ENCODE data around the gene LTO1. TPM values are rescaled to one million over a fixed set of nuclear protein-coding genes. Genes with fewer than 3 reads are reported as not detected.
"Not testable (repeated sequence)": the region's sequence is repeated elsewhere in the genome, so short reads cannot be mapped to it uniquely, and the experiment has no call there.

LTO1 gene
- polyA plus RNA-seq, 4 donors, result 18.0 to 24.2 (median 21.0) TPM

DNA sequence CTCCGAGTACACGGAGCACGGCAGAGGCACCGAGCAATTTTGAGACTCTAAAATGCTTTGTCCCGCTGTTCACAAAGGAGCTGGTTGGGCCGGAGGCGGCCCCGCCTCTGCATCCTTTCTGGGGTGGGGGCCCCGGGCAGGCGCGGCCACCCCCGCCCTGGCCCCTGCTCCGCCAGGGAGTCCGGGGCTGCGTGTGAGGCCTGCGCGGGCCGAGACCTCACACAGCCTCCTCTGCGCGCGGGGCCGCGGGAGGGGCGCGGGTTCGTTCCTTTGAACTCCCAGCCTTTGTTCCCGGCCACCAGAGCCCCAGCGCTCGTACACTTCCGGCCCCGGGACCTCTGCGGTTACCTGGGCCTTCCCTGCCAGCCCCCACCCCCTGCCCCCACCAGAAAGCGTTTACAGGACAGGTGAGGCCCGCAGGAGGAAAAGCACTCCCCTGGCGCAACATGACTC lies 27.1 kb upstream of the LTO1 start:
- DNase-seq (ENCODE audit: low read depth in 4 of 4, low spot score in 3 of 4), result no peak

DNA sequence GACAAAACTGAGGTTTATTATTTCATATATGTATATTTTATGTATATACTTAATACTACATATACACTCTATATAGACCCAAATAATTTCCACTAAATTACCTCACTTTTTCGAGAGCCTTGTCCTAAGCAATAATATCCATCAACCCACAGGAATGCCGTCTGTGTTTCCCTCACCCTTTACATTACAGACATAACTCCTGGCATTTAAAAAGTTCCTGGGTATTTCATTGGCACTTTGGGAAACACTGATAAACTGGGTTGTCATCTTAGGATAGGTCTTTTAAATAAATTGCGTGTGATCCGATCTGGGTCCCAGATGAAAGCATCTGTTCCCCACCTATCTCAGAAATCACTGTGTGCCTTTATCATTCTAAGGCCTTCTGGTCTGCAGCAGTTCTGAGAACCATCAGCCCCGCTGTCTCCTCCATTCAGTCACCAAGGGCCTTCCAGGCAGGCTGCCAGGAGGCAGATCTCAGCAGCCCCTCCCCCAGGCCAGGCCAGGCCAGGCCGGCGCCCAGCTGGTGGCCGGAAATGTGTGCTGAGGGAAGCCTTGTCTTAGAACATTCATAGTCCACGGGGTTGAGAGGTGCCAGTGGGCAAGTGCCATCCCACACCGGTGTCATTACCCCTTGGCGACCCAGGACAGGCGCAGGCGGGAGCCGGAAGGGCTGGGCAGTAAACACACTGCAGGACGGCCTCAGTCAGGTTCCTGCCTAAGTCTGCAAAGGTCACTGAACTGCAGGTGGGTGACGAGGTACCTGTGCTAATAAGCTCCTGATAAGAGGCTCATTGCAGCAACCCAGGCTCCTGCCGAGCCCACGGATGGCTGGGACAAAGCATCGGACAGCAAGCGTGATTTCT lies 25.4 kb upstream of the LTO1 start:
- DNase-seq (ENCODE audit: low read depth in 4 of 4, low spot score in 3 of 4), result peak in 2 of 4 donors; percentile 50 to 56

DNA sequence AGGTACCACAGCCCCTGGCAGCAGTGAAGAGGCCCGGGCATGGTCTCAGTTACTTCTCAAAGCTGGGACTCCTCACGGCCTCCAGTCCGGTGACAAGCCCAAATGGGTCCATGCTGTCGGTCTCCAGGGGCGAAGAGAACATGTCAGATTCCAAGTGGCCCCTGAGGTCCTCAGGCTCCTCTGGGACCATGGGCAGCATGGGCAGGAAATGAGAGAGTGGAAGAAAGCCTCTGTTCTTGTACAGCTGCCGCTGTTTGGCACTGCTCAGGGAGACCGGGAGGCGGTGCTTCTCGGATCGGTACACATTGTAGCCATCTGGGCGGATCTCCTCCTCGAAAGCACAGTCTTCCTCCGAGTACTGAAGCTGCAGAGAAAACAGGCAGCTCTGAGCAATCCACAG lies 24.1 kb upstream of the LTO1 start:
- no peak for DNase-seq (ENCODE audit: low read depth in 4 of 4, low spot score in 3 of 4)

DNA sequence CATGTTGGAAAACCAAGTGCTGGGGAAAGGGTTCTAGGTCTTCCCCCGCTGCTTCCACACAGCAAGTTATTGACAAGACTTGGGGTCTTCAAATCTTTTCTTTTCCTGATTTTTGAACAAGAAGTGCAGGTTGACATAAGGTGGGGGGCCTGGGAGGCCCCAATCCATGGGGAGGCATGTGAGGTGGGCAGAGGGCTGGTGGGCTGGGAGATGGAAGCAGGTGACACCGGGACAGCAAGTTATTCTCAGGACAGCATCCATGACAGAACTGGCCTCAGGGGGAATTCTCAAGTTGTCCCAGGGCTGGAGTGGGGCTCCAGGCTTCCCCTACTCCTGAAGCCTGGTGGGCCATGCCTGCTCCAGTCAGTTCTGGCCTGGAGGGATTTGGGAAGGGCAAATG lies 23.2 kb upstream of the LTO1 start:
- no peak for DNase-seq (ENCODE audit: low read depth in 4 of 4, low spot score in 3 of 4)

DNA sequence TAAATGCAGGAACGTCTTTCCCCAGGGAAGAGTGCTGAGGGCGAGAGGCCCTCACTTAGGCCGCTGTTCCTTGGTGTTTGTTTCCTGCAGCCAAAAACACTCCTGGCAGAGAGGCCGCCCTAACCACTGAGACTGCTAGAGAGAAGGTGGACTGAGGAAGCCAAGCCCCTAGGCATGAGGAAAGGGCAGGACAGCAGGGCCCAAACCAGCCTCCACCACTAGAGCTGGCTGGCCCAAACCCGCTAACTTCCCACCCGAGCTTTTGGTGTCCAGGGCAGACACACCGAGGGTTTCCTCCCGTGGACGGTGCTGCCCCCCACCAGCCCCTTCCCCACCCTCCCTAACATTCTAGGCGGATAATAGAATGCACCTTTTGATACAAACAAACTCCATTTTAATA lies 22.7 kb upstream of the LTO1 start:
- DNase-seq (ENCODE audit: low read depth in 4 of 4, low spot score in 3 of 4), result no peak

DNA sequence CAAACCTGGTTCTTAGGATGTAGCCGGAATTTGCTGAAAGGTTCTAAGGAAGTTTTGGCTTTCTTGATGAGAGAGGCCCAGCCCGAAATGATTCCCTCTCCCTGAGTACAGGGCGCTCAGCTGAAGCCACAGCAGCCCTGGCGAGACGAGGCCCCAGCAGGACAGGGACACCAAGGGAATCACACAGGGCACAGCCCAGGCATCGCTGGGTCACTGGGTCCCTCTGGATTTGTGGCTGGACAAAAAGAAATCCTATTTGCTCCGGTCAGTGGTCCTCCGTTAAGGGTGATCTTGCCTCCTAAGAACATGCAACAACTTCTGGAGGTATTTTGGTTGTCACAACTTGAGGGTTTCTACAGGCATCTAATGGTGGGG lies 22.3 kb upstream of the LTO1 start:
- no peak for DNase-seq (ENCODE audit: low read depth in 4 of 4, low spot score in 3 of 4)

DNA sequence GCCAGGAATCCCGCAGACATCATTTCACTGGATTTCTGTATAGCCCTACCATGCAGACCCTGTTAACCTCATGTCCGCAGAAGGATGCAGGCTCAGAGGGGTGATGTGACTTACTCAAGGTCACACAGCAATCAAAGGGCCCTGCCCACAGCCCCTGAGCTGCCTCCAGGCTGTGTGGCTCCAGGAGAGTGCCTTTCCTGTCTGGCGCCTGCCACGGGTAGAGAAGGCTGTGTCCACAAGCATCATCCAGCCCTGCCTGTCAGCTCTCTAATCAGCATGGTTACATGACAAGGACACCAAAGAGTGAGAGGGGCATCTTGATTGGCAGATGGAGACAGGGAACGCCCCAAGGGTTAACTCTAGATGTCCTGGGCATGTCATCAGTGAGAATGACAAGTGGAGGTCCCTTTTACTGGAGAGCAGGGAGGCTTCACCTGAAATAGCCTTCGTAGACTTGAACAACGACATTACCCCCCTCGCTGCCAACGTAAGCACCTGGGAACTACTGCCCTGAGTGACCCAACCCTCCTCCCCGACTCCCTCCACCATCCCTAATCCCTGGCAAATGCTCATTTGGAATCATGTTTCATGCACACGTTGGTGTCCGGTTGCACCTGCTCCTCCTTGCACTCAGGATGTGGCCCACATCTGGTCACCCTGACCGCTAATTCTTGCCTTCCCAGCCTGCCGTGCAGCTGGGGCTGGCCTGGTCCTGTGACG lies 21.8 kb upstream of the LTO1 start:
- no peak for DNase-seq (ENCODE audit: low read depth in 4 of 4, low spot score in 3 of 4)

DNA sequence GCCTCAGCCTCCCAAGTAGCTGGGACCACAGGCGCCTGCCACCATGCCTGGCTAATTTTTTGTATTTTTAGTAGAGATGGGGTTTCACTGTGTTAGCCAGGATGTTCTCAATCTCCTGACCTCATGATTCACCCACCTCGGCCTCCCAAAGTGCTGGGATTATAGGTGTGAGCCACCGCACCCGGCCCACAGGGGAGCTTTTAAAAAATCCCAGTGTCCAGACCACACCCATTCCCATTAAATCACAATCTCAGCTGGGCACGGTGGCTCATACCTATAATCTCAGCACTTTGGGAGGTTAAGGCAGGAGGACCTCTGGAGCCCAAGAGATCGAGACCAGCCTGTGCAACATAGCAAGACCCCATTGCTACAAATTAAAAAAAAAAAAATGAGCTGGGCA lies 20.8 kb upstream of the LTO1 start:
- not testable (repeated sequence) for DNase-seq (ENCODE audit: low read depth in 4 of 4, low spot score in 3 of 4)

DNA sequence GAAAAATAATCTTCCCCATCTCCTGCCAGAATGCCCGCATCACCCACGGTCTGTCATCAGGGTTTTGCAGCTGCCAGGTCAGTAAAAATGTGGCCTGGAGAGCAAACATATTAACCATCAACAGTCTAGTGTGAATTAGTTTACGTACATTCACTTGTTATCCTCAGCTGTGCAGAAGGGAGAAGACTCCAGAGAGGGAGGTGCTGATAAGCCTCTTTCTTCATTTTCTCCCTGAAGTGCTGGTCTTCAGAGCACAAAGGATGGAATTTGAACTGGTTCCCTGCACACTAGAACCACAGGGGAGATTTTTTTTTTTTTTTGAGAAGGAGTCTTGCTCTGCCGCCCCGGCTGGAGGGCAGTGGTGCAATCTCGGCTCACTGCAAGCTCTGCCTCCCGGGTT lies 20.4 kb upstream of the LTO1 start:
- no peak for DNase-seq (ENCODE audit: low read depth in 4 of 4, low spot score in 3 of 4)

DNA sequence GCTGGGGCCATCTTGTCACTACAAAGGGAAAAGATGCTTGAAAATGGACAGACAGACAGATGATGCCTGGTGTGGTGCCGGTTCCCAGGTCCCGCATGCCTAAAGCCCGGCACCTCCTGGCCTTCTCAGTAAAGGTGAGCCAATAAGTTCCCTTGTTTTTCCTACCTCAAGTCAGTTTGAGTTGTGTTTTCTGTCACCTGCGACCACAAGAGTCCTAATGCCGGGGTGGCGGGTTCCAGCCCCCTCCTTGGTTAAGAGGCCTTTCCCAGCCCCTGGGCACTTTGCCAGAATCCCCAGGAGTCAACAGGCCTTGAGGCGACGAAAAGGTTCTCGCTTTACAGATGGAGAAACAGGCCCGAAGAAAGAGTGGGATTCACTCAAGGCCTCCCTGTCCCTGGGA lies 19.6 kb upstream of the LTO1 start:
- no peak for DNase-seq (ENCODE audit: low read depth in 4 of 4, low spot score in 3 of 4)

DNA sequence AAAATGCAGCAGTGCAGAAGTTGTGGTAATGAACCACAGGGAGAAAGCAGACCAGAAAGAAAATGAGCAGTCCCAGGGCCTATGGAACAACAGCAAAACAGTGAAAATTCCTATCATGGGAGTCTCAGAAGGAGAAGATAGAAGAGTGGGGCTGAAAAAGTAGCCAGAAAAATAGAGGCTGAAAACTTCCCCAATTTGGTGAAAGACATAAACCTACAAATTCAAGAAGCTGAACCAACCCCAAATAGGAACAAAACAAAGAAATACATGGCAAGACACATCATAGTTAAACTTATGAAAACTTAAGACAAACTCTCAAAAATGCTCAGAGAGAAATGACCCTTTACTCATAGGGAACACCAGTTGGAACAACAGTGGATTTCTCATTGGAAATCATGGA lies 17.3 kb upstream of the LTO1 start:
- no peak for DNase-seq (ENCODE audit: low read depth in 4 of 4, low spot score in 3 of 4)

DNA sequence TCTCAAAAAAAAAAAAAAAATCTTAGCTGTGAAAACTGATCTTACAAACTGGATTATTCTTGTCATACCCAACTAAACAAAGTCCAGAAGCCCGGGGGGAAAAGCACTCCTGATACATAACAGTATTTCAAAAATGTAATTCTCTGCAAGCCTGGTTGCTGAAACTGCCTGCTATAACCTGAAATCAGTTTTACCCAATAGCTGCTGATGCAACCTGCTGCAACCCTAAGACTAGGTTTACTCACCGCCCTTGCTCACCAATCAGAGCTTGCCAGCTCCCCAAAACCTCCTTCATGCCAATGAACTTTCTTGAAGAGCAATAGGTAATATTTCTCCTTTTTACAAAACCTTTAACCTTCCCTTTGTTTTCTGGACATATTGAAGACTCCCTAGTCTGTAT lies 16.3 kb upstream of the LTO1 start:
- no peak for DNase-seq (ENCODE audit: low read depth in 4 of 4, low spot score in 3 of 4)

DNA sequence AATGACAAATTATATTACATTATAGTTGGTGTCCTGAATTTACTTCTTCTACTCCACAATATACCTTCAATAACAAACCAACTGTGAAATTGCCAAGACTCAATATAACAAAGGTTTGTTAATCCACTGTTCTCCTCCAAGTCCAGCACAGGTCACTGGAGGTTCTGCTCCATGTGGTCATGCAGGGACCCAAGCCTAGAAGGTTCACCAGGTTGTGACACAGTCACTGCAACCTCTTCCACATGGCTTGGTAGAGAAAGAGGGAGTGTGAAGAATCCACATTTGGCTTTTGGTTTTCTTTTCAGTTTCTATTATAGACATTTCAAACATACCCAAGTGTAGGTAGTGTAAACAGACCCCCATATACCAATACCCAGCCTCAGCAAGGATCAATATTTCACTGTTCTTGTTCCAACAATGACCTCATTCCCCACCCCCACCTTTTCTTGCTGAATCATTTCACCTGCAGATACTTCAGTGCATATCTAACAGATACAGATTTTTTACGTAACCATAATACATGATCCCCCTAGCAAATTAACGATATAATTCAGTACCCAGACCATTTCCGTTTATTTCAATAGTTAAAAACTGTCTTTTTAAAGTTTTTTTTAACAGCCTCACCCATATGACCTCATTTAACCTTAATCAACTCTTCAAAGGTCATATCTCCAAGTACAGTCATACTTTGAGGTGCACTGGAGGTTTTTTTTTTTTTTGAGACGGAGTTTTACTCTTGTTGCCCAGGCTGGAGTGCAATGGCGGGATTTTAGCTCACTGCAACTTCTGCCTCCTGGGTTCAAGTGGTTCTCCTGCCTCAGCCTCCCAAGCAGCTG lies 14.5 kb upstream of the LTO1 start:
- DNase-seq (ENCODE audit: low read depth in 4 of 4, low spot score in 3 of 4), result no peak

DNA sequence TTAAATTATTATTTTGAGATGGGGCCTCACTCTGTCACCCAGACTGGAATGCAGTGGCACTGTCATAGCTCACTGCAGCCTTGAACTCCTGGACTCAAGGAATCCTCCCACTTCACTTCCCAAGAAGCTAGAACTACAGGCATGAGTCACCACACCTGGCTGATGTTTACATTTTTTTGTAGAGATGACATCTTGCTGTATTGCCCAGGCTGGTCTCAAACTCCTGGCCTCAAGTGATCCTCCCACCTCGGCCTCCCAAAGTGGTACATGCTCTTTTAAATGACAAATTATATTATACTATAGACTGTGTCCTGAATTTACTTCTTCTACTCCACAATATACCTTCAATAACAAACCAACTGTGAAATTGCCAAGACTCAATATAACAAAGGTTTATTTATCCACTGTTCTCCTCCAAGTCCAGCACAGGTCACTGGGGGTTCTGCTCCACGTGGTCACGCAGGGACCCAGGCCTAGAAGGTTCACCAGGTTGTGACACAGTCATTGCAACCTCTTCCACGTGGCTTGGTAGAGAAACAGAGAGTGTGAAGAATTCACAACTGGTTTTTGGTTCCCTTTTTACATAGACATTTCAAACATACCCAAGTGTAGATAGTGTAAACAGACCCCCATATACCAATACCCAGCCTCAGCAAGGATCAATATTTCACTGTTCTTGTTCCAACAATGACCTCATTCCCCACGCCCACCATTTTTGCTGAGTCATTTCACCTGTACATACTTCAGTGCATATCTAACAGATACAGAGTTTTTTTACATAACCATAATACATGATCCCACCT lies 13.0 kb upstream of the LTO1 start:
- DNase-seq (ENCODE audit: low read depth in 4 of 4, low spot score in 3 of 4), result not testable (repeated sequence)

DNA sequence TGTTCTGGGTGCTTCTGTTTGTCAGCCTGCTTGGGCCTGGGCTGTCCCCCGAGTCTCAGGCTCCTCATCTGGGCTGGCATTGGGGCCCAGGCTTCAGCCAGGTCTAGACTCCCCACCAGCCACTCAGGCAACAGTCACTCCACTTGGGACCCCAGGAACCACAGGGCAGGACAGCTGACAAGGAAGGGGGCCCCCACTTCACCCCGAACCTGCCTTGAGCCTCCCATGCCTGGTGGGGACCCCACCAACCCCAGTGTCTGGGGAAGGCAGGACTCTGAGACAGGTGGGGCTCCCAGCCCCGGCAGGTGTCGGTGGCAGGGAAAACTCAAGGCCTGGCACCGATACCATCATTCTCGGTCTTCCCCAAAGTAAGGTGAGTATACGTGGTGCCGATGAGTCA lies 11.7 kb upstream of the LTO1 start:
- DNase-seq (ENCODE audit: low read depth in 4 of 4, low spot score in 3 of 4), result no peak

DNA sequence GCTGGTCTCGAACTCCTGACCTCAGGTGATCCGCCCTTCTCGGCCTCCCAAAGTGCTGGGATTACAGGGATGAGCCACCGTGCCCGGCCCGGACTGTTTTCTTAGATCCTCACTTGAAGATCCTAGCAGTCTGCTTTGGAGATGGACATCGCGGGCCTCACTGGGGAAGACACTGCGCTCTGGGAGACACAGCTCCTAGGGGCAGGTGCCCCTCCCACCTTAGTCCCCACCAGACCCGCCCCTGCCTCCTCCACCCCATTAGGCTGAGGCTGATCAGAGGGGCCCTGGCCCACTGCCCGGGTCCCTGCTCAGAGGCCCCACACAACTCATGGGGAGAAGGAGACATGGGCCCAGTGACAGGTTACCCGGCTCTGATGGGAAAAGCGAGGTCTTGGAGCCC lies 11.3 kb upstream of the LTO1 start:
- no peak for DNase-seq (ENCODE audit: low read depth in 4 of 4, low spot score in 3 of 4)

DNA sequence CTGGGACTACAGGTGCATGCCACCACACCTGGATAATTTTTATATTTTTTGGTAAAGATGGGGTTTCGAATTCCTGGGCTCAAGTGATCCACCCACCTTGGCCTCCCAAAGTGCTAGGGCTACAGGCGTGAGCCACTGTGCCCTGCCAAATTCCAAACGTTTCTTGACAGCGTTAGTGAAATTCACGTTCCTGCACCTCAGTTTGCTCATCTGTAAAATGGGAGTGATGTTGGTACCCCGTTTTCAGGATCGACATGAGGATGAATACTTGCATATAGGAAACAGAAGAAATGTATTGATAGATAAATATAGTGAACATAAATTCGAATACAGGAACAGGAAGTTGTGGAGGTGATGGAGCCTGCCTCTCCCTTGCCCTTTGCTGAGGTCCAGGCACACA lies 10.2 kb upstream of the LTO1 start:
- no peak for DNase-seq (ENCODE audit: low read depth in 4 of 4, low spot score in 3 of 4)

DNA sequence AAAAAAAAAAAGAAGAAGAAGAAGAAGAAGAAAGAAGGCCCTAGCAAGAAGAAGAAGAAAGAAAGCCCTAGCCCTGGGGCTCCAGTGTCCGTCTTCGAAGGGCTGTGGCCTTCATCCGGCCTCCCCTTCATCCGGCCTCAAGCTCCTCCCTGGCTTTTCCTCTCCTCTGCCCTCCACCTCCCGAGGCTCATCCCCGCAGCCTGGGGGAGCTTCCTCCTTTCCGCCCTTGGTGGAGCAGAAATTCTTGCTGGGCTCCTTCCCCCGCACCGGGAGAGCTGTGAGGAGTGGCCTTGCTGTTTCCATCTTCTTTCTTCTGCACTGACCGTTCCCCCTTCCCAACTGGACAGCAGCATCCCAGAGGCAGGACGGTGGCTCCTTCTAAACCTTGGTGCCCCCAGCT lies 9.5 kb upstream of the LTO1 start:
- no peak for DNase-seq (ENCODE audit: low read depth in 4 of 4, low spot score in 3 of 4)

DNA sequence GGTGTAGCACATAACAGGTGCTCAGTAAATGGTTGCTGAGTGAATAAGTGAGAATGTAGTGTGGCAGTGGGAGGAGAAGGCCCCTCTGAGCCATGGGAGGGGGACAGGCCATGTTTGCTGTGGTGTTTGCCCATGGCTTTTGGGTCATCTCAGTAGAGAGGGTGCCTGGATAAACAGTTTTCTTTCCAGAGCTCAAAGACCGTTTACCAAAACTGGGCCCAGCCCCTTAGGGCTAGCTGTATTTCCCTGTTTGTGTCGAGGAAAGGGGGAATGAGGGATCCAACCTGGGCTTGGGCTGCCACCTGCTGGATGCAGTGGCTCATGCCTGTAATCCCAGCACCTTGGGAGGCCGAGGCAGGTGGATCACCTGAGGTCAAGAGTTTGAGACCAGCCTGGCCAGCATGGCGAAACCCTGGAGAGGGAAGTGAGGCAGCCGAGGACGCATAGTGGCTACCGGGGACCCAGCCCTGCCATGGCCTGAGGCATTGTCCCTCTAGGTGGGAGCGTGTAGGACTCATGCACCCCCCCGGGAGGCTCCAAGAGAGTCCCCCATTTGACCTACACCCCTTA lies 8.7 kb upstream of the LTO1 start:
- no peak for DNase-seq (ENCODE audit: low read depth in 4 of 4, low spot score in 3 of 4)

DNA sequence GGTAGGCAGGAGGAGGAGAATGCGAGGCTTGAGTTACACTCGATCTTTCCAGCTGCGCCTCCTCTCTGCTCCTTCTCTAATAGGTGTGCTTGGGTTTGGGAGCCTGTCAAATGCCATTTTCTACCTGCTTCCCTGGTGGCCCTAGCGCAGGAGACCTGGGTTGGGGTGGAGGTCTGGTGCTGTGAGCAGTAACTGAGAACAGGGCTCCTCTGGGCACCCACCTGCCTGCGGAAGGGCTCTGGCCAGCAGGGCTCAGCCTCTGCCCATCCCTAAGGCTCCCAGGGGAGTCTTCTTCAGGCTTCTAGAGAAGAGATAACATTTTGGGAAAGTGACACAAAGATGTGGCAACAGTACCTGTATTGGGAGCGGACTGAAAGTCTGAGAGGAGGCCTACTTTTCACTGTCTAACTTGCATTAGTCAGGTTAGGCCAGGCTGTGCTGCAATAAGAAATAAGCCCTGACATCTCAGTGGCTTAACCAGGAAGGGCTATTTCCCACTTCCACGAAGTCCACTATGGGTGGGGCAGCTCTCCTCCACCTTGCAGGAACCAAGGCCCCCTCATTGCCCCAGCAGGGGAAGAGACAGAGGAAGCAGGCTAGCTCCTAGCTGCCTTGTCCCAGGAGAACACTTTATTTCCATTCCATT lies 7.7 kb upstream of the LTO1 start:
- no peak for DNase-seq (ENCODE audit: low read depth in 4 of 4, low spot score in 3 of 4)
